ENCODE measurements around the gene TGFBR2. TPM values are rescaled to one million over a fixed set of nuclear protein-coding genes. Genes with fewer than 3 reads are reported as not detected.

TGFBR2 gene
- total RNA-seq, 1 donor from 2014 or later, result 19.5 TPM

- Mint-ChIP-seq H3K4me3 (ENCODE audit: low read depth) (no peak overlapping the region), H3K4me1 (ENCODE audit: low read depth) (peaks cover 45% of the 10 kb centered on the region), H3K27ac (no peak overlapping the region), H3K9me3 (no peaks in the 10 kb centered on the region), H3K36me3 (ENCODE audit: low read depth) (peaks cover 86% of the 10 kb centered on the region), H3K27me3 (ENCODE audit: low read depth) (no peaks in the 10 kb centered on the region)
- intact Hi-C loops (cut with micrococcal nuclease), result loop anchor here (5.0 kb wide), 1 partner anchor 344 kb away; no protein-coding TSS in a partner anchor
- DNase-seq (ENCODE audit: low spot score), result no peak
Observed at GRCh38 chr3:30691249-30691880, 85.0 kb downstream of the TGFBR2 start.

GRCh38 chr3:30691944-30692343 is 85.5 kb downstream of the TGFBR2 start:
- no peak for DNase-seq (ENCODE audit: low spot score)
- no peak overlapping the region for H3K4me3 Mint-ChIP-seq (ENCODE audit: low read depth)
- peaks cover 87% of the 10 kb centered on the region for H3K36me3 Mint-ChIP-seq (ENCODE audit: low read depth)
- no peaks in the 10 kb centered on the region for H3K9me3 Mint-ChIP-seq
- H3K27ac Mint-ChIP-seq, result no peak overlapping the region
- peaks cover 41% of the 10 kb centered on the region for H3K4me1 Mint-ChIP-seq (ENCODE audit: low read depth)
- H3K27me3 Mint-ChIP-seq (ENCODE audit: low read depth), result no peaks in the 10 kb centered on the region
- intact Hi-C loops (cut with micrococcal nuclease), result loop anchor here (2.0 to 5.0 kb wide), 2 partner anchors 345 to 493 kb away; no protein-coding TSS in a partner anchor

GRCh38 chr3:30692498-30693130 is 86.2 kb downstream of the TGFBR2 start:
- Mint-ChIP-seq H3K36me3 (ENCODE audit: low read depth) (peaks cover 87% of the 10 kb centered on the region), H3K27me3 (ENCODE audit: low read depth) (no peaks in the 10 kb centered on the region), H3K4me3 (ENCODE audit: low read depth) (no peak overlapping the region), H3K4me1 (ENCODE audit: low read depth) (peaks cover 39% of the 10 kb centered on the region), H3K9me3 (no peaks in the 10 kb centered on the region), H3K27ac (no peak overlapping the region)
- DNase-seq (ENCODE audit: low spot score), result no peak
- intact Hi-C loops (cut with micrococcal nuclease), result loop anchor here (1.0 to 5.0 kb wide), 5 partner anchors 61 to 650 kb away; no protein-coding TSS in a partner anchor

- no peaks in the 10 kb centered on the region for H3K27me3 Mint-ChIP-seq (ENCODE audit: low read depth)
- intact Hi-C loops (cut with micrococcal nuclease), result loop anchor here (1.0 to 5.0 kb wide), 5 partner anchors 62 to 651 kb away; no protein-coding TSS in a partner anchor
- no peaks in the 10 kb centered on the region for H3K9me3 Mint-ChIP-seq
- H3K27ac Mint-ChIP-seq, result no peak overlapping the region
- H3K4me1 Mint-ChIP-seq (ENCODE audit: low read depth), result peaks cover 31% of the 10 kb centered on the region
- peaks cover 86% of the 10 kb centered on the region for H3K36me3 Mint-ChIP-seq (ENCODE audit: low read depth)
- H3K4me3 Mint-ChIP-seq (ENCODE audit: low read depth), result no peak overlapping the region
- no peak for DNase-seq (ENCODE audit: low spot score)
Observed at GRCh38 chr3:30693470-30694120, 87.2 kb downstream of the TGFBR2 start.

- H3K27me3 Mint-ChIP-seq (ENCODE audit: low read depth), result no peaks in the 10 kb centered on the region
- H3K9me3 Mint-ChIP-seq, result no peaks in the 10 kb centered on the region
- no peak for DNase-seq (ENCODE audit: low spot score)
- peaks cover 85% of the 10 kb centered on the region for H3K36me3 Mint-ChIP-seq (ENCODE audit: low read depth)
- intact Hi-C loops (cut with micrococcal nuclease), result loop anchor here (5.0 kb wide), 1 partner anchor 347 kb away; no protein-coding TSS in a partner anchor
- H3K27ac Mint-ChIP-seq, result no peak overlapping the region
- H3K4me3 Mint-ChIP-seq (ENCODE audit: low read depth), result no peak overlapping the region
- peaks cover 26% of the 10 kb centered on the region for H3K4me1 Mint-ChIP-seq (ENCODE audit: low read depth)
Observed at GRCh38 chr3:30694148-30694547, 87.7 kb downstream of the TGFBR2 start.

GRCh38 chr3:30694668-30695067 is 88.3 kb downstream of the TGFBR2 start:
- no peak overlapping the region for H3K27ac Mint-ChIP-seq
- H3K9me3 Mint-ChIP-seq, result no peaks in the 10 kb centered on the region
- no peak overlapping the region for H3K4me3 Mint-ChIP-seq (ENCODE audit: low read depth)
- no peak for DNase-seq (ENCODE audit: low spot score)
- H3K4me1 Mint-ChIP-seq (ENCODE audit: low read depth), result peaks cover 24% of the 10 kb centered on the region
- intact Hi-C loops (cut with micrococcal nuclease), result loop anchor here (5.0 kb wide), 1 partner anchor 347 kb away; no protein-coding TSS in a partner anchor
- peaks cover 81% of the 10 kb centered on the region for H3K36me3 Mint-ChIP-seq (ENCODE audit: low read depth)
- H3K27me3 Mint-ChIP-seq (ENCODE audit: low read depth), result no peaks in the 10 kb centered on the region

GRCh38 chr3:30695302-30696061 is 89.1 kb downstream of the TGFBR2 start:
- H3K36me3 Mint-ChIP-seq (ENCODE audit: low read depth), result peaks cover 73% of the 10 kb centered on the region
- H3K27ac Mint-ChIP-seq, result no peak overlapping the region
- no peaks in the 10 kb centered on the region for H3K9me3 Mint-ChIP-seq
- DNase-seq (ENCODE audit: low spot score), result no peak
- H3K4me1 Mint-ChIP-seq (ENCODE audit: low read depth), result peaks cover 18% of the 10 kb centered on the region
- H3K4me3 Mint-ChIP-seq (ENCODE audit: low read depth), result no peak overlapping the region
- intact Hi-C loops (cut with micrococcal nuclease), result no loop called here
- no peaks in the 10 kb centered on the region for H3K27me3 Mint-ChIP-seq (ENCODE audit: low read depth)

- intact Hi-C loops (cut with micrococcal nuclease), result no loop called here
- H3K27ac Mint-ChIP-seq, result no peak overlapping the region
- no peak overlapping the region for H3K4me3 Mint-ChIP-seq (ENCODE audit: low read depth)
- no peaks in the 10 kb centered on the region for H3K9me3 Mint-ChIP-seq
- peaks cover 69% of the 10 kb centered on the region for H3K36me3 Mint-ChIP-seq (ENCODE audit: low read depth)
- H3K4me1 Mint-ChIP-seq (ENCODE audit: low read depth), result peaks cover 17% of the 10 kb centered on the region
- H3K27me3 Mint-ChIP-seq (ENCODE audit: low read depth), result no peaks in the 10 kb centered on the region
- DNase-seq (ENCODE audit: low spot score), result no peak
Observed at GRCh38 chr3:30696403-30696819, 90.0 kb downstream of the TGFBR2 start.

GRCh38 chr3:30696896-30697295 is 90.5 kb downstream of the TGFBR2 start:
- H3K4me1 Mint-ChIP-seq (ENCODE audit: low read depth), result peaks cover 17% of the 10 kb centered on the region
- H3K9me3 Mint-ChIP-seq, result no peaks in the 10 kb centered on the region
- H3K4me3 Mint-ChIP-seq (ENCODE audit: low read depth), result no peak overlapping the region
- H3K27ac Mint-ChIP-seq, result no peak overlapping the region
- intact Hi-C loops (cut with micrococcal nuclease), result no loop called here
- H3K27me3 Mint-ChIP-seq (ENCODE audit: low read depth), result no peaks in the 10 kb centered on the region
- peaks cover 67% of the 10 kb centered on the region for H3K36me3 Mint-ChIP-seq (ENCODE audit: low read depth)
- no peak for DNase-seq (ENCODE audit: low spot score)

GRCh38 chr3:30698549-30698948 is 92.1 kb downstream of the TGFBR2 start:
- no peak for DNase-seq (ENCODE audit: low spot score)
- no peak overlapping the region for H3K27ac Mint-ChIP-seq
- peaks cover 3% of the 10 kb centered on the region for H3K9me3 Mint-ChIP-seq
- H3K36me3 Mint-ChIP-seq (ENCODE audit: low read depth), result peaks cover 64% of the 10 kb centered on the region
- H3K4me1 Mint-ChIP-seq (ENCODE audit: low read depth), result peaks cover 9% of the 10 kb centered on the region
- H3K4me3 Mint-ChIP-seq (ENCODE audit: low read depth), result no peak overlapping the region
- H3K27me3 Mint-ChIP-seq (ENCODE audit: low read depth), result no peaks in the 10 kb centered on the region
- intact Hi-C loops (cut with micrococcal nuclease), result no loop called here

GRCh38 chr3:30699927-30700326 is 93.5 kb downstream of the TGFBR2 start:
- Mint-ChIP-seq H3K27me3 (ENCODE audit: low read depth) (no peaks in the 10 kb centered on the region), H3K36me3 (ENCODE audit: low read depth) (peaks cover 59% of the 10 kb centered on the region), H3K4me3 (ENCODE audit: low read depth) (no peak overlapping the region), H3K4me1 (ENCODE audit: low read depth) (peaks cover 6% of the 10 kb centered on the region), H3K9me3 (peaks cover 3% of the 10 kb centered on the region), H3K27ac (no peak overlapping the region)
- no peak for DNase-seq (ENCODE audit: low spot score)
- intact Hi-C loops (cut with micrococcal nuclease), result no loop called here

- Mint-ChIP-seq H3K27ac (no peak overlapping the region), H3K9me3 (peaks cover 3% of the 10 kb centered on the region), H3K27me3 (ENCODE audit: low read depth) (no peaks in the 10 kb centered on the region), H3K4me3 (ENCODE audit: low read depth) (no peak overlapping the region), H3K36me3 (ENCODE audit: low read depth) (peaks cover 55% of the 10 kb centered on the region), H3K4me1 (ENCODE audit: low read depth) (peaks cover 2% of the 10 kb centered on the region)
- intact Hi-C loops (cut with micrococcal nuclease), result no loop called here
- no peak for DNase-seq (ENCODE audit: low spot score)
Observed at GRCh38 chr3:30700702-30701321, 94.4 kb downstream of the TGFBR2 start.
